IMR-90 (cell line): Measurements from ENCODE around the gene FAM131C. TPM values are rescaled to one million over a fixed set of nuclear protein-coding genes. Genes with fewer than 3 reads are reported as not detected.

Experiments
- ATAC-seq: fragments of 200-7000 bp; cut with Tn5 transposase; 2 replicates; pipeline ENCODE4 v1.9.1; 2020; ENCODE audit warnings: low read depth, mild to moderate bottlenecking, moderate library complexity
- BruUV-seq: library from RNA; stranded (reverse); fragments of 400-500 nt; replicated peaks from 2 replicates; lab custom pipeline; 2021; lab: Mats Ljungman, UMichigan
- CTCF ChIA-PET: fragments of 300-600 bp; formaldehyde crosslinking; extraction: SDS; loops from one replicate; lab custom pipeline; 2021; ENCODE audit warnings: antibody characterized with exemption; lab: Yijun Ruan, JAX
- POLR2A ChIA-PET: fragments of 300-600 bp; sonication (Branson Sonifier 250); formaldehyde crosslinking; loops from one replicate; lab custom pipeline; 2022; ENCODE audit warnings: antibody characterized with exemption; ENCODE audit not compliant: unreplicated experiment; lab: Charles Lee
- DNase-seq: peaks from one replicate; pipeline ENCODE4 v3.0.0; 2013
- H2AFZ ChIP-seq: replicated peaks from 2 replicates; pipeline ENCODE3; 2013; ENCODE audit warnings: low read length, mild to moderate bottlenecking; ENCODE audit not compliant: poor library complexity
- H2AK5ac ChIP-seq: 2 replicates; pipeline ENCODE4 v1.6.1; 2013; ENCODE audit warnings: low read depth, low read length, inconsistent platforms
- H2AK9ac ChIP-seq: replicated peaks from 2 replicates; pipeline ENCODE3; 2013; ENCODE audit warnings: mild to moderate bottlenecking, low read depth, low read length, moderate library complexity; ENCODE audit not compliant: poor library complexity
- H2BK120ac ChIP-seq: 2 replicates; pipeline ENCODE4 v1.6.1; 2013; ENCODE audit warnings: low read depth, low read length, inconsistent platforms
- H2BK15ac ChIP-seq: 3 replicates; pipeline ENCODE4 v1.6.1; 2013; ENCODE audit warnings: low read depth, low read length, inconsistent platforms
- H2BK20ac ChIP-seq: 2 replicates; pipeline ENCODE4 v1.6.1; 2013; ENCODE audit warnings: low read depth, mild to moderate bottlenecking, inconsistent platforms, low read length, moderate library complexity
- H2BK5ac ChIP-seq: 2 replicates; pipeline ENCODE4 v1.6.1; 2013; ENCODE audit warnings: mild to moderate bottlenecking, low read depth, low read length, inconsistent platforms; ENCODE audit not compliant: poor library complexity, severe bottlenecking
- H3K14ac ChIP-seq: replicated peaks from 2 replicates; pipeline ENCODE4 v1.6.1; 2013; ENCODE audit warnings: low read depth, low read length, inconsistent platforms
- H3K18ac ChIP-seq: 2 replicates; pipeline ENCODE4 v1.6.1; 2013; ENCODE audit warnings: low read depth, low read length, control low read depth
- H3K23ac ChIP-seq: 2 replicates; pipeline ENCODE4 v1.6.1; 2013; ENCODE audit warnings: low read depth, low read length, inconsistent platforms
- H3K27ac ChIP-seq: 2 replicates; pipeline ENCODE4 v1.5.1; 2013; ENCODE audit warnings: mild to moderate bottlenecking, control low read depth, low read length; ENCODE audit not compliant: insufficient read depth
- H3K27me3 ChIP-seq: 2 replicates; pipeline ENCODE4 v1.6.1; 2013; ENCODE audit warnings: low read length; ENCODE audit not compliant: control insufficient read depth, insufficient read depth
- H3K36me3 ChIP-seq: 2 replicates; pipeline ENCODE4 v1.6.1; 2013; ENCODE audit warnings: low read length, mixed read lengths; ENCODE audit not compliant: control insufficient read depth, insufficient read depth
- H3K4ac ChIP-seq: 2 replicates; pipeline ENCODE4 v1.6.1; 2013; ENCODE audit warnings: low read depth, low read length, inconsistent platforms
- H3K4me1 ChIP-seq: 2 replicates; pipeline ENCODE4 v1.6.1; 2013; ENCODE audit warnings: low read length, mixed read lengths; ENCODE audit not compliant: control insufficient read depth, insufficient read depth
- H3K4me2 ChIP-seq: 2 replicates; pipeline ENCODE4 v1.6.1; 2013; ENCODE audit warnings: low read depth, mild to moderate bottlenecking, control low read depth, low read length, moderate library complexity
- H3K4me3 ChIP-seq: 2 replicates; pipeline ENCODE4 v1.5.1; 2013; ENCODE audit warnings: low read depth, mild to moderate bottlenecking, control low read depth, low read length, moderate library complexity; ENCODE audit not compliant: insufficient read depth
- H3K56ac ChIP-seq: 2 replicates; pipeline ENCODE4 v1.6.1; 2013; ENCODE audit warnings: low read length, inconsistent platforms; ENCODE audit not compliant: insufficient read depth; ENCODE audit errors: extremely low read depth
- H3K79me1 ChIP-seq, 2 experiments: 2 replicates each; pipeline ENCODE4 v1.6.1; 2013; ENCODE audit warnings: low read length in 2 of 2, inconsistent platforms in 1 of 2, low read depth in 1 of 2
- H3K9ac ChIP-seq: 2 replicates; pipeline ENCODE4 v1.6.1; 2013; ENCODE audit warnings: low read depth, low read length, control low read depth
- H3K9me1 ChIP-seq: 2 replicates; pipeline ENCODE4 v1.6.1; 2013; ENCODE audit warnings: low read length, inconsistent platforms; ENCODE audit not compliant: insufficient read depth
- H3K9me3 ChIP-seq: 2 replicates; pipeline ENCODE4 v1.6.1; 2013; ENCODE audit warnings: low read length; ENCODE audit not compliant: control insufficient read depth, insufficient read depth
- H4K20me1 ChIP-seq: 2 replicates; pipeline ENCODE4 v1.6.1; 2013; ENCODE audit warnings: low read length, inconsistent platforms; ENCODE audit not compliant: insufficient read depth
- H4K5ac ChIP-seq: 2 replicates; pipeline ENCODE4 v1.6.1; 2013; ENCODE audit warnings: mild to moderate bottlenecking, low read depth, low read length, control low read depth
- H4K8ac ChIP-seq, 2 experiments: 2 replicates each; pipeline ENCODE4 v1.6.1; 2013; ENCODE audit warnings: low read depth in 2 of 2, low read length in 2 of 2, control low read depth in 1 of 2, inconsistent platforms in 1 of 2
- H4K91ac ChIP-seq: 2 replicates; pipeline ENCODE4 v1.6.1; 2013; ENCODE audit warnings: low read depth, low read length, inconsistent platforms; ENCODE audit not compliant: insufficient read depth
- RCOR1 ChIP-seq: IDR thresholded peaks from 2 replicates; pipeline ENCODE4 v1.6.1; 2012; ENCODE audit warnings: mild to moderate bottlenecking, low read length, improper control_type of control experiment; ENCODE audit not compliant: insufficient replicate concordance
- WGBS, 2 experiments: methylation state at CpG; one replicate each; pipeline versions ENCODE4 v1.1.5 to v1.1.7; 2013; ENCODE audit warnings: missing lambda C conversion rate in 2 of 2; ENCODE audit not compliant: insufficient read length in 1 of 2; ENCODE audit errors: extremely low coverage in 2 of 2; 5-methylcytosine and 5-hydroxymethylcytosine counted together
- dilution Hi-C: fragments of 300-500 bp; cut with HindIII; formaldehyde crosslinking; loops from one replicate; pipeline ENCODE4 v1.14.3; 2018; ENCODE audit warnings: low sequenced_read_pairs; ENCODE audit not compliant: unreplicated experiment
- in situ Hi-C: fragments of 300-500 bp; cut with MboI; formaldehyde crosslinking; loops from 3 replicates; pipeline ENCODE4 v1.14.3; 2019; ENCODE audit warnings: low sequenced_read_pairs, inconsistent platforms, mixed read lengths
- intact Hi-C: fragments of 100-400 bp; cut with micrococcal nuclease; formaldehyde crosslinking; loops from 2 replicates; pipeline ENCODE4 v1.10.0; 2022
- polyA plus RNA-seq, 3 experiments: library from polyadenylated mRNA; depleted of rRNA; stranded (reverse); fragments of >200 nt; gene quantifications; 2 replicates each; pipeline ENCODE4 v1.2.3, GENCODE V29; 2012; ENCODE audit warnings: low replicate concordance in 1 of 3
- total RNA-seq: library from RNA; depleted of rRNA; stranded (reverse); fragments of >200 nt; gene quantifications from 2 replicates; pipeline ENCODE4 v1.2.3, GENCODE V29; 2012
- TF ChIP-seq, protein P1 (sequence below): conservative IDR thresholded peaks from 2 replicates; pipeline ENCODE4 v1.5.1; 2012; ENCODE audit warnings: mild to moderate bottlenecking, low read depth, low read length, improper control_type of control experiment

FAM131C gene
- total and polyA plus RNA-seq, 2 of the 4 experiments (the other 2 are of a cell fraction): 0.18 to 1.0 TPM

DNA sequence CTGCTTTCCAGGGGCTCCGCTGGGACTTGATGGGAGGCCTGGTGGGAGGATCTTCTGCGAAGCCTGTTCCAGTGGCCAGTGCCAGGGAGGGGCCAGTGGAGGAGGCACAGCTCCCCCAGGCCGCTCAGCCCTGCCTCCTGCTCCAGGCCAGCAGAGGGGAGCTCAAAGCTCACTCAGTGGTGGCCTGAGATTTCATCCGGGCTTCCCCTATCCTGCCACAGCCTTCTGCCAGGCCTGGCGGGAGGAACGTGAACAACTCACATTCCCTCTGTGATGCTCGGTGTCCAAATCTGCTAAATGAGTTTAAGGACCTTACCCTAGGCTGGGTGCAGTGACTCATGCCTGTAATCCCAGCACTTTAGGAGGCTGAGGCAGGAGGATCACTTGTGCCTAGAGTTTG is 26.6 kb downstream of the FAM131C start:
- Histone ChIP-seq H2BK5ac (no peak overlapping the region), H3K27me3 (peaks cover 31% of the 10 kb centered on the region), H3K9ac (no peak overlapping the region), H3K56ac (no peak overlapping the region), H3K23ac (no peak overlapping the region), H2BK15ac (no peak overlapping the region), H3K14ac (no peak overlapping the region), H4K20me1 (no peaks in the 10 kb centered on the region), H3K18ac (no peak overlapping the region), H2BK20ac (no peak overlapping the region), H3K9me3 (no peaks in the 10 kb centered on the region), H3K9me1 (no peaks in the 10 kb centered on the region), H2AFZ (peak overlapping the region; percentile 23), H3K4ac (no peak overlapping the region), H3K4me1 (no peaks in the 10 kb centered on the region), H4K91ac (no peak overlapping the region), H2AK9ac (no peak overlapping the region), H3K79me1 (no peaks in the 10 kb centered on the region), H3K27ac (no peak overlapping the region), H3K36me3 (no peaks in the 10 kb centered on the region), H2AK5ac (no peak overlapping the region), H4K8ac (no peak overlapping the region), H3K4me3 (no peak overlapping the region), H3K4me2 (no peak overlapping the region), H2BK120ac (no peak overlapping the region), H4K5ac (no peak overlapping the region)
- intact Hi-C loops: no loop called here
- ChIA-PET POLR2A (no interaction called here), CTCF (no interaction called here)
- in situ Hi-C loops: no loop called here
- DNase-seq (no peak), ATAC-seq (peak; percentile 18)
- dilution Hi-C loops: no loop called here
- no TSS peak for BruUV-seq
- WGBS, 2 experiments: 86% methylated on average over 1 of the region's 7 CpGs; no CpG with 5 or more reads in 1 of the 2 experiments
- TF ChIP-seq RCOR1: no peak
- TF ChIP-seq, protein P1, sequence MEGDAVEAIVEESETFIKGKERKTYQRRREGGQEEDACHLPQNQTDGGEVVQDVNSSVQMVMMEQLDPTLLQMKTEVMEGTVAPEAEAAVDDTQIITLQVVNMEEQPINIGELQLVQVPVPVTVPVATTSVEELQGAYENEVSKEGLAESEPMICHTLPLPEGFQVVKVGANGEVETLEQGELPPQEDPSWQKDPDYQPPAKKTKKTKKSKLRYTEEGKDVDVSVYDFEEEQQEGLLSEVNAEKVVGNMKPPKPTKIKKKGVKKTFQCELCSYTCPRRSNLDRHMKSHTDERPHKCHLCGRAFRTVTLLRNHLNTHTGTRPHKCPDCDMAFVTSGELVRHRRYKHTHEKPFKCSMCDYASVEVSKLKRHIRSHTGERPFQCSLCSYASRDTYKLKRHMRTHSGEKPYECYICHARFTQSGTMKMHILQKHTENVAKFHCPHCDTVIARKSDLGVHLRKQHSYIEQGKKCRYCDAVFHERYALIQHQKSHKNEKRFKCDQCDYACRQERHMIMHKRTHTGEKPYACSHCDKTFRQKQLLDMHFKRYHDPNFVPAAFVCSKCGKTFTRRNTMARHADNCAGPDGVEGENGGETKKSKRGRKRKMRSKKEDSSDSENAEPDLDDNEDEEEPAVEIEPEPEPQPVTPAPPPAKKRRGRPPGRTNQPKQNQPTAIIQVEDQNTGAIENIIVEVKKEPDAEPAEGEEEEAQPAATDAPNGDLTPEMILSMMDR: 0 out of 2 replicates have a peak, but pooled peaks have one; percentile 7
